ENCODE results near the gene DPEP1. TPM values are rescaled to one million over a fixed set of nuclear protein-coding genes. Genes with fewer than 3 reads are reported as not detected.
A peak's percentile ranks its signal among the peaks of the same experiment; 100 is the strongest.
"Not testable (repeated sequence)": the region's sequence is repeated elsewhere in the genome, so short reads cannot be mapped to it uniquely, and the experiment has no call there.

Gene DPEP1
- total RNA-seq, 1 donor = 0.36 TPM

DNA sequence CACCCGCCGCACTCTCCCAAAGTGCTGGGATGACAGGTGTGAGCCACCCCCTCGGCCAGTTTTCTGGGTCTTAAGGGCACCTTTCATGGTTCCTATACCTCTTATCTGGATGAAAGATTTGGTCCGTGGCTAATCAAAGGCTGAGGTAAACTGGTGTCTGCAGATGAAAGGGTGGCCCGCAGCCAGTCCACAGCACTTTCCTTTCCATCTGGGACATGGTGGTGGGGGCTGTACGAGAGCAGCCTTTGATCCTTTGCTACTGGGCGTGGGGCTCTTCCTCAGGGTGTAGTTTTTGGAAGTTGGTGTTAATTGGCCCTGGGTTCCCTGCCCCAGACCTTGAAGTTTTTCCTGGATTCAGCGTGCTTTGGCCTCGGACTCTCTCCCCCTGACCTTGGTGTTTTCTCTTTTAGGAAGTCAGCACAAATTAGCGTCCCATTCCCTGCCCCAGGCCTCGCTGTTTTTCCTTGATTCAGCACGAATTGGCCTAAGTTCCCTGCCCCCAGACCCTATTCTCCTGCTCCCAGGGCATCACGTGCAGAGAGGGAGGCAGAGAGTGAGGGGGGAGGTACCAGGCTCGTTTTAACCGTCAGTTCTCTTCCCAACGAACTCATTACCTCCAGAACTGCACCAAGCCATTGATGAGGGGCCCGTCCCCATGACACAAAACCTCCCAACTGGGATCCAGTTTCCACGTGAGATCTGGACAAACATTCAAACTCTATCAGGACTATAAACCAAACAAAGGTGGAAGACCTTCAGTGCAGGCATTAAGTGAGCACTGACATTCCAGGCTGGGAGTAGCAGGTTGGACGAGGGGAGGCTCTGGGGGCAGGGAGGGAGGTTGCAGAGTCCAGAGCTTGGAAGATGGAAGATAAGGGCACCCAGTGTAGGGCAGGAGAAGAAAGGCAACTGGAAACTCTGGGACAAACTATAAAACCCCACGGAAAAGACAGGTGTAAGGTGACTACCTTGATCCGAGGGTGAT lies 11.6 kb downstream of the DPEP1 start:
- Histone ChIP-seq H3K27ac (ENCODE audit: low read depth, low read length) (no peak overlapping the region), H3K4me2 (ENCODE audit: insufficient read depth, low read length) (no peak overlapping the region), H3K4me3 (ENCODE audit: insufficient read depth, low read length) (no peak overlapping the region), H3K27me3 (ENCODE audit: insufficient read depth, low read length) (peaks cover 27% of the 10 kb centered on the region), H2AFZ (ENCODE audit: low read length) (no peak overlapping the region), H3K36me3 (ENCODE audit: insufficient read depth, low read length) (no peaks in the 10 kb centered on the region), H3K4me1 (ENCODE audit: insufficient read depth, low read length) (peaks cover 2% of the 10 kb centered on the region), H4K20me1 (ENCODE audit: insufficient read depth, low read length) (no peaks in the 10 kb centered on the region), H3K9me3 (ENCODE audit: low read depth, low read length) (no peaks in the 10 kb centered on the region), H3K79me2 (ENCODE audit: insufficient read depth, low read length) (no peaks in the 10 kb centered on the region)
- DNase-seq (ENCODE audit: insufficient read length, low spot score, missing footprints) = no peak
- TF ChIP-seq, protein P1, sequence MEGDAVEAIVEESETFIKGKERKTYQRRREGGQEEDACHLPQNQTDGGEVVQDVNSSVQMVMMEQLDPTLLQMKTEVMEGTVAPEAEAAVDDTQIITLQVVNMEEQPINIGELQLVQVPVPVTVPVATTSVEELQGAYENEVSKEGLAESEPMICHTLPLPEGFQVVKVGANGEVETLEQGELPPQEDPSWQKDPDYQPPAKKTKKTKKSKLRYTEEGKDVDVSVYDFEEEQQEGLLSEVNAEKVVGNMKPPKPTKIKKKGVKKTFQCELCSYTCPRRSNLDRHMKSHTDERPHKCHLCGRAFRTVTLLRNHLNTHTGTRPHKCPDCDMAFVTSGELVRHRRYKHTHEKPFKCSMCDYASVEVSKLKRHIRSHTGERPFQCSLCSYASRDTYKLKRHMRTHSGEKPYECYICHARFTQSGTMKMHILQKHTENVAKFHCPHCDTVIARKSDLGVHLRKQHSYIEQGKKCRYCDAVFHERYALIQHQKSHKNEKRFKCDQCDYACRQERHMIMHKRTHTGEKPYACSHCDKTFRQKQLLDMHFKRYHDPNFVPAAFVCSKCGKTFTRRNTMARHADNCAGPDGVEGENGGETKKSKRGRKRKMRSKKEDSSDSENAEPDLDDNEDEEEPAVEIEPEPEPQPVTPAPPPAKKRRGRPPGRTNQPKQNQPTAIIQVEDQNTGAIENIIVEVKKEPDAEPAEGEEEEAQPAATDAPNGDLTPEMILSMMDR (IDR thresholded peaks at IDR 0.05; ENCODE audit: extremely low read depth, low read depth, low read length) = no peak

DNA sequence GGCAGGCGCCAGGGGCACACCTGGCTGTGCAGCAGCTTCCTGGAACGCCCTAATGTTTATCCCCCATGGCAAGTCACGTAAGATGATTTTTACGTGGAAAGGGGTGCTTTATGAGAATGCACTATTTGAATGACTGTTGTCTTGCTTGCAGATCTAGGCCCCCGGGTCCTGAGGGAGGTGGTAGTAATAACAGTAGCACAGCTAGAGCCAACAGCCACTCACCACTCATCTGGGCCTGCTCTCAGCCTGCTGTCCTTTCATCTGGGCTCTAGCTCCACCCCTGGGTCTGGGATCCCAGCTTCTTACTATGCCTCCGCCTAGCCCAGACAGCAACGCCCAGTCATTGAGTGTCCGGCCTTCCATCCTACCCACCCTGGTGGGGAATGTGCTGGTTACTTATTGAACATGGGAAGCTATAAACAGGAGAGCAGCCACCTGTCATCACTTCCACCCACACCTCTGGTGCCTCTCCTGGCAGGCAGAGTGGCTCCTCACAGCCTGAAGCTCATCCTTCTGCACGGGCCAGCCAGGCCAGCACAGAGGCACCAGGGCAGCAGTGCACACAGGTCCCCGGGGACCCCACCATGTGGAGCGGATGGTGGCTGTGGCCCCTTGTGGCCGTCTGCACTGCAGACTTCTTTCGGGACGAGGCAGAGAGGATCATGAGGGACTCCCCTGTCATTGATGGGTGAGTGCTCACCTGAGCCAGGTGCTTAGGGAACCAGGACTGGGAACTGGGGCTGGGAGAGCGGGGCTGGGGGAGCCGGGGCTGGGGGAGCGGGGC lies 16.6 kb downstream of the DPEP1 start:
- Histone ChIP-seq H3K4me2 (ENCODE audit: insufficient read depth, low read length) (no peak overlapping the region), H3K79me2 (ENCODE audit: insufficient read depth, low read length) (no peaks in the 10 kb centered on the region), H3K27me3 (ENCODE audit: insufficient read depth, low read length) (peaks cover 9% of the 10 kb centered on the region), H3K36me3 (ENCODE audit: insufficient read depth, low read length) (no peaks in the 10 kb centered on the region), H3K4me1 (ENCODE audit: insufficient read depth, low read length) (peaks cover 16% of the 10 kb centered on the region), H2AFZ (ENCODE audit: low read length) (no peak overlapping the region), H3K27ac (ENCODE audit: low read depth, low read length) (no peak overlapping the region), H3K4me3 (ENCODE audit: insufficient read depth, low read length) (no peak overlapping the region), H3K9me3 (ENCODE audit: low read depth, low read length) (no peaks in the 10 kb centered on the region), H4K20me1 (ENCODE audit: insufficient read depth, low read length) (peaks cover 3% of the 10 kb centered on the region)
- DNase-seq (ENCODE audit: insufficient read length, low spot score, missing footprints) = no peak
- TF ChIP-seq, protein P1 (IDR thresholded peaks at IDR 0.05; ENCODE audit: extremely low read depth, low read depth, low read length) = no peak

DNA sequence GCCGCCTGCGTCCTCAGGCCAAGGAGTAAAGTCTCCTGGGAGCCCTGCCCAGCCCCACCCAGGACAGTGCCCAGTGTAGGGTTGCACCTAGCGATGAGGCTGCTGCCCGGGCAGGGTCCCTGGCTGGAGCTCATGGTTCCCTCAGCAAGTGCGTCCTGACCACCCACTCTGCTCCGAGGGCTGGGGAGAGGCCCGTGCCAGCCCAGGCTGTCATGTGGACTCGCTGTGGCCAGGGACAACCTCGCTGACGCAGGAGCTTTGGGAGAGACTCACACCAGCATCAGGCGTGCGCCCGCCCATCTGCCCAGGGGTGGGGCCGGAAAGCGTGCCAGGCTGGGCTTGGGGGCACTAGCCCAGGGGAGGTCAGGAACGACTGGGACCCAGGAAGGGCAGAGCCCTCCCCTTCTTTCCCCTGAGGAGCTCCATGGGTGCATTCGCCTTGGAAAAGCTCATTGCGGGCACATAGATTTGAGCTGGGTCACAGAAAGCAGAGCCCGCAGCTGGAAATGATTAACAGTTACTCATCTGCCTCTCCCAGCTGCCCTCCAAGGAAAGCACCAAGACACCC lies 19.7 kb downstream of the DPEP1 start:
- Histone ChIP-seq H3K9me3 (ENCODE audit: low read depth, low read length) (no peaks in the 10 kb centered on the region), H3K4me3 (ENCODE audit: insufficient read depth, low read length) (peak overlapping the region; percentile 4), H3K27me3 (ENCODE audit: insufficient read depth, low read length) (no peaks in the 10 kb centered on the region), H4K20me1 (ENCODE audit: insufficient read depth, low read length) (peaks cover 3% of the 10 kb centered on the region), H3K4me1 (ENCODE audit: insufficient read depth, low read length) (peaks cover 16% of the 10 kb centered on the region), H2AFZ (ENCODE audit: low read length) (no peak overlapping the region), H3K4me2 (ENCODE audit: insufficient read depth, low read length) (peak overlapping the region; percentile 63), H3K79me2 (ENCODE audit: insufficient read depth, low read length) (no peaks in the 10 kb centered on the region), H3K27ac (ENCODE audit: low read depth, low read length) (peak overlapping the region; percentile 14), H3K36me3 (ENCODE audit: insufficient read depth, low read length) (no peaks in the 10 kb centered on the region)
- peak; percentile 99 for DNase-seq (ENCODE audit: insufficient read length, low spot score, missing footprints)
- TF ChIP-seq, protein P1 (IDR thresholded peaks at IDR 0.05; ENCODE audit: extremely low read depth, low read depth, low read length) = no peak

DNA sequence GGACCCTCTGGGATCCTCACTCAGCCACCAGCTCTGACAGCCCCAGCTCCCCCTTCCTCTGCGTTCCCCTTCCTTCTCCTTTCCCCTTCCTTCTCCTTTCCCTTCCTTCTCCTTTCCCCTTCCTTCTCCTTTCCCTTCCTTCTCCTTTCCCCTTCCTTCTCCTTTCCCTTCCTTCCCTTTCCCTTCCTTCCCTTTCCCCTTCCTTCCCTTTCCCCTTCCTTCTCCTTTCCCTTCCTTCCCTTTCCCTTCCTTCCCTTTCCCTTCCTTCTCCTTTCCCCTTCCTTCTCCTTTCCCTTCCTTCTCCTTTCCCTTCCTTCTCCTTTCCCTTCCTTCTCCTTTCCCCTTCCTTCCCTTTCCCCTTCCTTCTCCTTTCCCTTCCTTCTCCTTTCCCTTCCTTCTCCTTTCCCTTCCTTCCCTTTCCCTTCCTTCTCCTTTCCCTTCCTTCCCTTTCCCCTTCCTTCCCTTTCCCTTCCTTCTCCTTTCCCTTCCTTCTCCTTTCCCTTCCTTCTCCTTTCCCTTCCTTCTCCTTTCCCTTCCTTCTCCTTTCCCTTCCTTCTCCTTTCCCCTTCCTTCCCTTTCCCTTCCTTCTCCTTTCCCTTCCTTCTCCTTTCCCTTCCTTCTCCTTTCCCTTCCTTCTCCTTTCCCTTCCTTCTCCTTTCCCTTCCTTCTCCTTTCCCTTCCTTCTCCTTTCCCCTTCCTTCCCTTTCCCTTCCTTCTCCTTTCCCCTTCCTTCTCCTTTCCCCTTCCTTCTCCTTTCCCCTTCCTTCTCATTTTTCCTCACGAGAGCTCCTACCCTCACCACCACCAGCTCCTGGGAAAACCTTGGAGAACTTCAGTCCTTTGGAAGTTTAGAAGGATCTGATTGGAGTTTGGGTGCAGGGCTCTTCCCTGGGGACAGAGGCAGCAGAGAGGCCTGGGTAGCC lies 21.3 kb downstream of the DPEP1 start:
- not testable (repeated sequence) for H3K4me2 ChIP-seq (ENCODE audit: insufficient read depth, low read length); H3K36me3 ChIP-seq (ENCODE audit: insufficient read depth, low read length); H2AFZ ChIP-seq (ENCODE audit: low read length); H3K27me3 ChIP-seq (ENCODE audit: insufficient read depth, low read length); DNase-seq (ENCODE audit: insufficient read length, low spot score, missing footprints); H3K27ac ChIP-seq (ENCODE audit: low read depth, low read length); H3K79me2 ChIP-seq (ENCODE audit: insufficient read depth, low read length); H3K4me3 ChIP-seq (ENCODE audit: insufficient read depth, low read length); H3K9me3 ChIP-seq (ENCODE audit: low read depth, low read length); H4K20me1 ChIP-seq (ENCODE audit: insufficient read depth, low read length)
- H3K4me1 ChIP-seq (ENCODE audit: insufficient read depth, low read length) = peaks cover 16% of the 10 kb centered on the region

All from osteoblast (primary cell).